Ectodermal cell (in vitro differentiated cells): ENCODE data around the gene TUBG2.
"Not testable (repeated sequence)": the region's sequence is repeated elsewhere in the genome, so short reads cannot be mapped to it uniquely, and the experiment has no call there.

Experiments
- H3K27ac ChIP-seq: 2 replicates; pipeline ENCODE4 v1.7.0; 2013; ENCODE audit warnings: mild to moderate bottlenecking, low read depth, low read length; ENCODE audit not compliant: insufficient read depth, poor library complexity, severe bottlenecking
- H3K27me3 ChIP-seq: 2 replicates; pipeline ENCODE4 v1.7.0; 2013; ENCODE audit warnings: mild to moderate bottlenecking, low read length; ENCODE audit not compliant: insufficient read depth, control insufficient read depth, poor library complexity, severe bottlenecking
- H3K36me3 ChIP-seq: one replicate; pipeline ENCODE4 v1.7.0; 2013; ENCODE audit warnings: low read length; ENCODE audit not compliant: control insufficient read depth, insufficient read depth
- H3K4me1 ChIP-seq: one replicate; pipeline ENCODE4 v1.7.0; 2013; ENCODE audit warnings: low read length; ENCODE audit not compliant: control insufficient read depth, insufficient read depth
- H3K4me3 ChIP-seq: 2 replicates; pipeline ENCODE4 v1.7.0; 2013; ENCODE audit warnings: low read depth, low read length, control low read depth; ENCODE audit not compliant: insufficient read depth
- H3K9me3 ChIP-seq: 2 replicates; pipeline ENCODE4 v1.7.0; 2013; ENCODE audit warnings: mild to moderate bottlenecking, low read length, moderate library complexity; ENCODE audit not compliant: control insufficient read depth
- WGBS, 2 experiments: methylation state at CpG; one replicate each; pipeline ENCODE4 v1.1.7; 2013; ENCODE audit warnings: missing lambda C conversion rate in 2 of 2; 5-methylcytosine and 5-hydroxymethylcytosine counted together

The TUBG2 gene

GRCh38 chr17:42627032-42627764 is 31.9 kb upstream of the TUBG2 start:
- H3K27ac ChIP-seq, H3K4me1 ChIP-seq, H3K36me3 ChIP-seq, H3K9me3 ChIP-seq, H3K27me3 ChIP-seq, H3K4me3 ChIP-seq: not testable (repeated sequence)
- 83 to 94% methylated on average over 6 of the region's 6 CpGs for WGBS, 2 experiments

GRCh38 chr17:42629411-42630009 is 29.6 kb upstream of the TUBG2 start:
- no peaks in the 10 kb centered on the region for H3K9me3 ChIP-seq
- 89 to 94% methylated on average over 3 of the region's 3 CpGs for WGBS, 2 experiments

DNA sequence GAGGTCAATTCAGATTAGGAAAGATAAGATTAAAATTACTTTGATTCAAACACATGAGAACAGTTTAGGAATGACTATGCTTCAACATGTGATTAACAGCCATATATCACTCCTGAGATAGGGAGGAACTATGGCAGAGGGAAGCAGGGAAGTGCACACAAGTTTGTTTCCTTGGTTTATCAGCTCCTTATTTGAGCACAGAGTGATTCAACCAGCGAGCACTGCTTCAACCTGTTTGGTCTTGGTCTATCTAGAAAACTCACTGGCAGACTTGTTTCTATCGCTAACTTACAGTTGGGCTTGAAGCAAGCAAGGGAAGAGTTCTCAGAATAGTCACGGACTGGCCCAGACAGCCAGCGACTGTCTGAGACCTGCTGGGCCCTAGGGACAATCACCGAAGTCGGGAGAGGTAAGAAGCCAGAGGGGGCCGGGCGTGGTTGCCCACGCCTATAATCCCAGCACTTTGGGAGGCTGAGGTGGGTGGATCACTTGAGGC is 26.1 kb upstream of the TUBG2 start:
- Histone ChIP-seq H3K4me3 (no peak overlapping the region), H3K27ac (no peak overlapping the region)
- 84 to 89% methylated on average over 9 of the region's 9 CpGs for WGBS, 2 experiments

More at GRCh38 chr17:42629411-42630009, 29.6 kb upstream of the TUBG2 start:
- no peaks in the 10 kb centered on the region for H3K36me3 ChIP-seq
- no peaks in the 10 kb centered on the region for H3K27me3 ChIP-seq
- no peak overlapping the region for H3K4me3 ChIP-seq
- H3K4me1 ChIP-seq = no peaks in the 10 kb centered on the region
- H3K27ac ChIP-seq = no peak overlapping the region

DNA sequence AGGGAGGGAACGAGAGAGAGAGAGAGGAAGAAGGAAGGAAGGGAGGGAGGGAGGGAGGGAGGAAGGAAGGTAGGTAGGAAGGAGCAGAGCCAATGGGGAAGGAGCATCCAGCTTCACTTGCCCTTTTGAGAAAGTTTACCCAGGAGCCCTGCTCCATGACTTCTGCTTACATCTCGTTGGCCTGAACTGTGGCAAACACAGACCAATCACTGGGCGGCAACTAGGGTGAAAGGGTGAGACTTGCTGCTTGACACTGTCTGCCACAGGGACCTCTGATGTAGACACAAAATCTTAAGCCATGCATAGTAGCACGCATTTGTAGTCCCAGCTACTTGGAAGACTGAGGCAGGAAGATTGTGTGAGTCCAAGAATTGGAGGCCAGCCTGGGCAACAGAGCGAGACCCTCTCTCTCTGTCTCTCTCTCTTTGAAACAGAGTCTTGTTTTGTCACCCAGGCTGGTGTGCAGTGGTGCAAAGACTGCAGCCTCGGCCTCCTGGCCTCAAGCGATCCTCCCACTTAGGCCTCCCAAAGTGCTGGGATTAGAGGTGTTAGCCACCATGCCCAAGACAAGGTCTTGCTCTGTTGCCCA is 19.5 kb upstream of the TUBG2 start:
- H3K27ac ChIP-seq = no peak overlapping the region
- no peaks in the 10 kb centered on the region for H3K9me3 ChIP-seq
- H3K27me3 ChIP-seq = no peaks in the 10 kb centered on the region
- 82 to 83% methylated on average over 6 of the region's 7 CpGs for WGBS, 2 experiments
- no peaks in the 10 kb centered on the region for H3K36me3 ChIP-seq
- no peak overlapping the region for H3K4me3 ChIP-seq
- no peaks in the 10 kb centered on the region for H3K4me1 ChIP-seq

More for the DNA sequence above, 26.1 kb upstream of the TUBG2 start:
- H3K4me1 ChIP-seq = no peaks in the 10 kb centered on the region
- no peaks in the 10 kb centered on the region for H3K9me3 ChIP-seq
- no peaks in the 10 kb centered on the region for H3K27me3 ChIP-seq
- H3K36me3 ChIP-seq = no peaks in the 10 kb centered on the region

GRCh38 chr17:42640121-42640520 is 19.0 kb upstream of the TUBG2 start:
- WGBS, 2 experiments = 96 to 97% methylated on average over 4 of the region's 4 CpGs

GRCh38 chr17:42642336-42642735 is 16.7 kb upstream of the TUBG2 start:
- no peaks in the 10 kb centered on the region for H3K4me1 ChIP-seq

More at GRCh38 chr17:42640121-42640520, 19.0 kb upstream of the TUBG2 start:
- no peaks in the 10 kb centered on the region for H3K4me1 ChIP-seq
- no peak overlapping the region for H3K27ac ChIP-seq
- no peaks in the 10 kb centered on the region for H3K27me3 ChIP-seq
- no peaks in the 10 kb centered on the region for H3K9me3 ChIP-seq
- H3K4me3 ChIP-seq = no peak overlapping the region
- H3K36me3 ChIP-seq = no peaks in the 10 kb centered on the region

GRCh38 chr17:42647778-42648177 is 11.3 kb upstream of the TUBG2 start:
- H3K9me3 ChIP-seq = no peaks in the 10 kb centered on the region
- no peaks in the 10 kb centered on the region for H3K27me3 ChIP-seq
- no peaks in the 10 kb centered on the region for H3K4me1 ChIP-seq
- H3K27ac ChIP-seq = no peak overlapping the region
- WGBS, 2 experiments = 95 to 96% methylated on average over 5 of the region's 5 CpGs
- no peaks in the 10 kb centered on the region for H3K36me3 ChIP-seq
- H3K4me3 ChIP-seq = no peak overlapping the region

More at GRCh38 chr17:42642336-42642735, 16.7 kb upstream of the TUBG2 start:
- WGBS, 2 experiments = 62 to 70% methylated on average over 2 of the region's 2 CpGs
- no peak overlapping the region for H3K27ac ChIP-seq
- H3K9me3 ChIP-seq = no peaks in the 10 kb centered on the region
- H3K4me3 ChIP-seq = no peak overlapping the region
- H3K27me3 ChIP-seq = no peaks in the 10 kb centered on the region
- H3K36me3 ChIP-seq = no peaks in the 10 kb centered on the region

DNA sequence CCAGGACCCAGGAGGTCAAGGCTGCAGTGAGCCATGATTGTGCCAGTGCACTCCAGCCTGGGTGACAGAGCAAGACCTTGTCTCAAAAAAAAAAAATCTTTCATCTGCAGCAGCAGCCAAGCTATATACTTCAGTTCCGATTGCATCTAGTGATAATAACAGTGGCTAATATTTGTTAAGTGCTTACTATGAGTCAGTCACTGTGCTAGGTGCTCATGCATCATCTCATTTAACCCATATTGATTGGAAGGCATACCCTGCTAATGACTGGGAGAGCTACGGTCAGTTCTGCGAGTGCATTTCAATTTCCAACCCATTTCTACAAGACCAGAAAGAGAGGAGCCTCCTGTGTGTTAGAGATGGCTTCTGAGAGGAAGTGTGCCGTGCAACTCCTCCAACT is 7.7 kb upstream of the TUBG2 start:
- whole genome bisulfite sequencing, 2 experiments = 95 to 96% methylated on average over 4 of the region's 4 CpGs
- Histone ChIP-seq H3K4me3 (no peak overlapping the region), H3K9me3 (no peaks in the 10 kb centered on the region), H3K4me1 (peaks cover 9% of the 10 kb centered on the region), H3K27ac (no peak overlapping the region), H3K36me3 (no peaks in the 10 kb centered on the region), H3K27me3 (no peaks in the 10 kb centered on the region)

GRCh38 chr17:42653179-42654124 is 5.6 kb upstream of the TUBG2 start:
- H3K27me3 ChIP-seq = no peaks in the 10 kb centered on the region
- peaks cover 9% of the 10 kb centered on the region for H3K4me1 ChIP-seq
- no peaks in the 10 kb centered on the region for H3K36me3 ChIP-seq
- WGBS, 2 experiments = 42 to 44% methylated on average over 41 to 42 of the region's 42 CpGs
- H3K9me3 ChIP-seq = no peaks in the 10 kb centered on the region
- peak overlapping the region; percentile 26 for H3K27ac ChIP-seq
- H3K4me3 ChIP-seq = peak overlapping the region; percentile 23
